ENCODE results near the gene CEP104.

- TF ChIP-seq, protein P1, sequence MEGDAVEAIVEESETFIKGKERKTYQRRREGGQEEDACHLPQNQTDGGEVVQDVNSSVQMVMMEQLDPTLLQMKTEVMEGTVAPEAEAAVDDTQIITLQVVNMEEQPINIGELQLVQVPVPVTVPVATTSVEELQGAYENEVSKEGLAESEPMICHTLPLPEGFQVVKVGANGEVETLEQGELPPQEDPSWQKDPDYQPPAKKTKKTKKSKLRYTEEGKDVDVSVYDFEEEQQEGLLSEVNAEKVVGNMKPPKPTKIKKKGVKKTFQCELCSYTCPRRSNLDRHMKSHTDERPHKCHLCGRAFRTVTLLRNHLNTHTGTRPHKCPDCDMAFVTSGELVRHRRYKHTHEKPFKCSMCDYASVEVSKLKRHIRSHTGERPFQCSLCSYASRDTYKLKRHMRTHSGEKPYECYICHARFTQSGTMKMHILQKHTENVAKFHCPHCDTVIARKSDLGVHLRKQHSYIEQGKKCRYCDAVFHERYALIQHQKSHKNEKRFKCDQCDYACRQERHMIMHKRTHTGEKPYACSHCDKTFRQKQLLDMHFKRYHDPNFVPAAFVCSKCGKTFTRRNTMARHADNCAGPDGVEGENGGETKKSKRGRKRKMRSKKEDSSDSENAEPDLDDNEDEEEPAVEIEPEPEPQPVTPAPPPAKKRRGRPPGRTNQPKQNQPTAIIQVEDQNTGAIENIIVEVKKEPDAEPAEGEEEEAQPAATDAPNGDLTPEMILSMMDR (IDR thresholded peaks at IDR 0.05; ENCODE audit: insufficient read depth, low read length) = no peak
- TF ChIP-seq REST (IDR thresholded peaks at IDR 0.05; ENCODE audit: insufficient replicate concordance, low read depth) (no peak), GABPA (IDR thresholded peaks at IDR 0.05; ENCODE audit: low read depth) (no peak), POLR2AphosphoS5 (IDR thresholded peaks at IDR 0.05; ENCODE audit: low read depth) (no peak), SPI1 (IDR thresholded peaks at IDR 0.05; ENCODE audit: borderline replicate concordance, low read depth) (no peak)
These were observed 42.9 kb downstream of the CEP104 start for GRCh38 chr1:3814065-3814464.

Measured in HL-60 (cell line).